ENCODE data around the gene SPATA20.

The SPATA20 gene

DNA sequence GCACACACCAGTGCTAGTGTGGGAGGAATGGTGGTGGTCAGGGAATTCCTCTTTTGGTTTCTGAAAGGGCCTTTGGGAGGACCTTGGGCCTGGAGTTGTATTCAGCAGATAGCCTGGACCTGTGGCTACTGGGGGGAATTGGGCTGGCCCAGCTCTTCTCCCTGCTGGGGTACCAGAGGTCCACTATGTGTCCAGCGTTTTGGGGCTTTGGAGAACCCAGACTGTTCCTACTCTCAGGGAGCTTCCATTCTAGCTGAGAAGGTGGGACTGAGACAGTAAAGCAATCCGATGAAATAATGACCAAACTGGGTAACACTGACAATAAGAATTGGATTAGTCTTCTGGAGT lies 12.0 kb upstream of the SPATA20 start:
- no peak for TF ChIP-seq CTCF (IDR thresholded peaks at IDR 0.05; ENCODE audit: low read depth, low read length, missing control alignments)
- Histone ChIP-seq H3K27me3 (replicated peaks) (peaks cover 20% of the 10 kb centered on the region), H3K27ac (no peak overlapping the region), H3K4me3 (ENCODE audit: low read depth, low read length) (no peak overlapping the region), H3K36me3 (replicated peaks) (no peaks in the 10 kb centered on the region)
- in situ Hi-C loops (cut with HindIII; ENCODE audit: low pct_ligation_motif_present, low sequenced_read_pairs): no loop called here
- no peak for DNase-seq

DNA sequence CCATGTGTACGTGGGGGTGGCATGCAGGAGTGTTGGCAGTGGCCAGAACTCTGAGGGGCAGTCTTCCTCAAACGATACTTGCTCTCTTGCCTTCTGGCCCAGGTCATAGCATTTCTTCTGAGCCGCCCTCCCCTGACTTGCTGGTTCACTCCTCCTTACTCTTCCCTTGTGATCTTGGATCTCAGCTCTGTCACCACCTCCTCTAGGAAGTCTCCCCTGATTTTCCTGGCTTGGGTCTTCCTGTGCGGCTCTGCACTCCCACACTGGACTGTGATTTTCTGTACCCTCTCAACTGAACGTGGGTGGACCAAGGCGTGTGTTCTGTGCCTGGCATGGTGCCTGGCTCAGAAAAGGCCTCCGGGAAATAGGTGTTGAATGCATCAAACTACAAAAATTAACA lies 11.6 kb upstream of the SPATA20 start:
- no peak for TF ChIP-seq CTCF (IDR thresholded peaks at IDR 0.05; ENCODE audit: low read depth, low read length, missing control alignments)
- DNase-seq: no peak
- Histone ChIP-seq H3K27ac (no peak overlapping the region), H3K27me3 (replicated peaks) (peaks cover 20% of the 10 kb centered on the region), H3K36me3 (replicated peaks) (no peaks in the 10 kb centered on the region), H3K4me3 (ENCODE audit: low read depth, low read length) (no peak overlapping the region)
- in situ Hi-C loops (cut with HindIII; ENCODE audit: low pct_ligation_motif_present, low sequenced_read_pairs): no loop called here

GRCh38 chr17:50536683-50537646 lies 10.0 kb upstream of the SPATA20 start:
- H3K27ac ChIP-seq: no peak overlapping the region
- DNase-seq: no peak
- in situ Hi-C loops (cut with HindIII; ENCODE audit: low pct_ligation_motif_present, low sequenced_read_pairs): no loop called here
- no peak for TF ChIP-seq CTCF (IDR thresholded peaks at IDR 0.05; ENCODE audit: low read depth, low read length, missing control alignments)
- peaks cover 17% of the 10 kb centered on the region for H3K27me3 ChIP-seq (replicated peaks)
- H3K4me3 ChIP-seq (ENCODE audit: low read depth, low read length): no peak overlapping the region
- no peaks in the 10 kb centered on the region for H3K36me3 ChIP-seq (replicated peaks)

GRCh38 chr17:50537721-50538548 lies 9.0 kb upstream of the SPATA20 start:
- H3K27me3 ChIP-seq (replicated peaks): peaks cover 7% of the 10 kb centered on the region
- no peak for TF ChIP-seq CTCF (IDR thresholded peaks at IDR 0.05; ENCODE audit: low read depth, low read length, missing control alignments)
- DNase-seq: no peak
- no peak overlapping the region for H3K27ac ChIP-seq
- no peak overlapping the region for H3K4me3 ChIP-seq (ENCODE audit: low read depth, low read length)
- H3K36me3 ChIP-seq (replicated peaks): no peaks in the 10 kb centered on the region
- in situ Hi-C loops (cut with HindIII; ENCODE audit: low pct_ligation_motif_present, low sequenced_read_pairs): no loop called here

DNA sequence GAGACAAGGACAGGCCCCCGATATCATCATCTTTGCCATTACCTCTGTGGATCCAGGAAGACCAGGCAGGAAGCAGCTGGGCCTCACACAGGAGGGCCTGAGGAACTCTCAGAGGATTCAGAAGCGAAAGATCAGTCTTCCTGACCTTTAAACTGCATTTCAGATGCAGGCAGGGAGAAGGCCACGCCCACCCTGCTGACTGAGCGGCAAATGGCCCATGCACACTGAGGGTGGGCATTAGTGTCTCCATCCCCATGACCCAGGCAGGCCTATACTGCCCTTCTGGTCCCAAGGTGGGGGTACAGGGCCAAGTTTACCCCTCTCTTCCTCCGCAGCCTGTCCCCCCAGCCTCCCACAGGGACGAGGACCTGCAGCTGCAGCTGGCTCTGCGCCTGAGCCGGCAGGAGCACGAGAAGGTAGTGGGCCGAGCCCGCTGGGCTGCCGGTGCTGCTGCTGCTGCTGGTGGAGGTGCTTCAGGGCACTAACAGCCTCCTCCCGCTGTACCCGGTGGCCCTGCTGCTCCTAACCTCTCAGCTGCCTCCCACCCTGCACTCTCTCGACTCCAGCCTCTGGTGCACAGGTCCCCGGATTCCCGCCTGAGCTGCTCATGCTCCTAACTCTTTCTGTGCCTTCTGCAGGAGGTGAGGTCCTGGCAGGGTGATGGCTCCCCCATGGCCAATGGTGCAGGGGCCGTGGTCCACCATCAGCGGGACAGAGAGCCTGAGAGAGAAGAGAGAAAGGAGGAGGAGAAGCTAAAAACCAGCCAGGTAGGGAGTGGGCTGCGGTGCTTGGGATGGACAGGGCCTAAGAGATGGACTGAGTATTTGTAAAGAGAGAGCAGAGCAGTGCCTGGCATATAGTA lies 8.2 kb upstream of the SPATA20 start:
- TF ChIP-seq CTCF (IDR thresholded peaks at IDR 0.05; ENCODE audit: low read depth, low read length, missing control alignments): no peak
- in situ Hi-C loops (cut with HindIII; ENCODE audit: low pct_ligation_motif_present, low sequenced_read_pairs): no loop called here
- no peak for DNase-seq
- no peak overlapping the region for H3K4me3 ChIP-seq (ENCODE audit: low read depth, low read length)
- H3K27ac ChIP-seq: no peak overlapping the region
- H3K36me3 ChIP-seq (replicated peaks): no peaks in the 10 kb centered on the region
- H3K27me3 ChIP-seq (replicated peaks): no peaks in the 10 kb centered on the region

Measured in brain microvascular endothelial cell (primary cell).